OCI-LY1 (cell line): ENCODE measurements around the gene CDC42BPA.
"Not testable (repeated sequence)": the region's sequence is repeated elsewhere in the genome, so short reads cannot be mapped to it uniquely, and the experiment has no call there.

Experiments used
- H2AFZ ChIP-seq: fragments of 200-600 bp; sonication (generic), shearing (Covaris generic); 2 replicates; pipeline ENCODE4 v1.6.0; 2014; ENCODE audit warnings: antibody characterized with exemption, mild to moderate bottlenecking, low read length
- H3F3A ChIP-seq: fragments of 200-600 bp; sonication (generic), shearing (Covaris generic); 2 replicates; pipeline ENCODE4 v1.6.0; 2014; ENCODE audit warnings: mild to moderate bottlenecking, antibody characterized with exemption, low read length, moderate library complexity; ENCODE audit not compliant: insufficient read depth
- H3K27ac ChIP-seq: fragments of 200-600 bp; sonication (generic); 2 replicates; pipeline ENCODE4 v1.5.1; 2014; ENCODE audit warnings: low read length, mixed run types, mild to moderate bottlenecking, low read depth; ENCODE audit not compliant: poor library complexity, severe bottlenecking
- H3K27me3 ChIP-seq: fragments of 200-600 bp; sonication (generic); 2 replicates; pipeline ENCODE4 v1.6.0; 2014; ENCODE audit warnings: antibody characterized with exemption, mild to moderate bottlenecking, low read length, moderate library complexity; ENCODE audit not compliant: insufficient read depth
- H3K36me3 ChIP-seq: fragments of 200-600 bp; sonication (generic); 2 replicates; pipeline ENCODE4 v1.6.1; 2014; ENCODE audit warnings: mild to moderate bottlenecking, antibody characterized with exemption, low read length, moderate library complexity, mixed read lengths; ENCODE audit not compliant: insufficient read depth
- H3K4me1 ChIP-seq: fragments of 200-600 bp; sonication (generic); 2 replicates; pipeline ENCODE4 v1.5.1; 2014; ENCODE audit warnings: mild to moderate bottlenecking, low read length, moderate library complexity; ENCODE audit not compliant: insufficient read depth, severe bottlenecking
- H3K4me2 ChIP-seq: fragments of 200-600 bp; sonication (generic), shearing (Covaris generic); 2 replicates; pipeline ENCODE4 v1.6.1; 2014; ENCODE audit warnings: low read length
- H3K4me3 ChIP-seq: fragments of 200-600 bp; sonication (generic); 2 replicates; pipeline ENCODE4 v1.5.1; 2014; ENCODE audit warnings: low read length, low read depth, mild to moderate bottlenecking, mixed read lengths; ENCODE audit not compliant: poor library complexity, severe bottlenecking
- H3K79me2 ChIP-seq: fragments of 200-600 bp; shearing (Covaris generic); 2 replicates; pipeline ENCODE4 v1.6.1; 2016; ENCODE audit warnings: mixed run types, low read length, mixed read lengths; ENCODE audit not compliant: insufficient read depth
- H3K9ac ChIP-seq: fragments of 200-600 bp; sonication (generic), shearing (Covaris generic); 2 replicates; pipeline ENCODE4 v1.6.1; 2014; ENCODE audit warnings: mild to moderate bottlenecking, low read length, mixed read lengths
- H3K9me2 ChIP-seq: fragments of 200-600 bp; sonication (generic), shearing (Covaris generic); 2 replicates; pipeline ENCODE4 v1.6.1; 2014; ENCODE audit warnings: low read depth, mild to moderate bottlenecking, low read length, mixed read lengths
- H3K9me3 ChIP-seq: fragments of 200-600 bp; shearing (Covaris generic); 2 replicates; pipeline ENCODE4 v1.6.1; 2014; ENCODE audit warnings: low read length, mixed read lengths
- H4K20me1 ChIP-seq: fragments of 200-600 bp; sonication (generic), shearing (Covaris generic); 2 replicates; pipeline ENCODE4 v1.6.0; 2016; ENCODE audit warnings: mild to moderate bottlenecking, low read length; ENCODE audit not compliant: insufficient read depth
- EZH2 ChIP-seq: fragments of 200-600 bp; sonication (generic), shearing (Covaris generic); IDR thresholded peaks from 2 replicates; pipeline ENCODE4 v1.8.0; 2017; ENCODE audit warnings: borderline replicate concordance, mixed run types, mild to moderate bottlenecking, antibody characterized with exemption, low read length, moderate library complexity, mixed read lengths
- TF ChIP-seq, protein P1 (sequence below): fragments of 200-600 bp; sonication (generic), shearing (Covaris generic); IDR thresholded peaks from 2 replicates; pipeline ENCODE4 v1.5.1; 2017; ENCODE audit warnings: mild to moderate bottlenecking, antibody characterized with exemption, low read length, moderate library complexity, mixed read lengths

The CDC42BPA gene

GRCh38 chr1:227240983-227241382 is 77.3 kb downstream of the CDC42BPA start:
- no peak overlapping the region for H3K4me3 ChIP-seq
- H4K20me1 ChIP-seq: no peaks in the 10 kb centered on the region
- H3K9ac ChIP-seq: no peak overlapping the region
- H3K79me2 ChIP-seq: no peaks in the 10 kb centered on the region
- H3K4me1 ChIP-seq: no peaks in the 10 kb centered on the region
- no peaks in the 10 kb centered on the region for H3K36me3 ChIP-seq
- no peak overlapping the region for H3K4me2 ChIP-seq
- TF ChIP-seq EZH2: no peak
- TF ChIP-seq, protein P1, sequence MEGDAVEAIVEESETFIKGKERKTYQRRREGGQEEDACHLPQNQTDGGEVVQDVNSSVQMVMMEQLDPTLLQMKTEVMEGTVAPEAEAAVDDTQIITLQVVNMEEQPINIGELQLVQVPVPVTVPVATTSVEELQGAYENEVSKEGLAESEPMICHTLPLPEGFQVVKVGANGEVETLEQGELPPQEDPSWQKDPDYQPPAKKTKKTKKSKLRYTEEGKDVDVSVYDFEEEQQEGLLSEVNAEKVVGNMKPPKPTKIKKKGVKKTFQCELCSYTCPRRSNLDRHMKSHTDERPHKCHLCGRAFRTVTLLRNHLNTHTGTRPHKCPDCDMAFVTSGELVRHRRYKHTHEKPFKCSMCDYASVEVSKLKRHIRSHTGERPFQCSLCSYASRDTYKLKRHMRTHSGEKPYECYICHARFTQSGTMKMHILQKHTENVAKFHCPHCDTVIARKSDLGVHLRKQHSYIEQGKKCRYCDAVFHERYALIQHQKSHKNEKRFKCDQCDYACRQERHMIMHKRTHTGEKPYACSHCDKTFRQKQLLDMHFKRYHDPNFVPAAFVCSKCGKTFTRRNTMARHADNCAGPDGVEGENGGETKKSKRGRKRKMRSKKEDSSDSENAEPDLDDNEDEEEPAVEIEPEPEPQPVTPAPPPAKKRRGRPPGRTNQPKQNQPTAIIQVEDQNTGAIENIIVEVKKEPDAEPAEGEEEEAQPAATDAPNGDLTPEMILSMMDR: no peak
- H3K9me3 ChIP-seq: no peaks in the 10 kb centered on the region
- H2AFZ ChIP-seq: no peak overlapping the region
- H3K27me3 ChIP-seq: no peaks in the 10 kb centered on the region
- H3K27ac ChIP-seq: no peak overlapping the region
- no peaks in the 10 kb centered on the region for H3K9me2 ChIP-seq
- no peaks in the 10 kb centered on the region for H3F3A ChIP-seq

- no peak for TF ChIP-seq EZH2
- TF ChIP-seq, protein P1: peak; percentile 55; the same call in 1 of the 2 replicates
- no peaks in the 10 kb centered on the region for H3K36me3 ChIP-seq
- H2AFZ ChIP-seq: no peak overlapping the region
- no peak overlapping the region for H3K4me3 ChIP-seq
- no peaks in the 10 kb centered on the region for H3K79me2 ChIP-seq
- H3K9me2 ChIP-seq: no peaks in the 10 kb centered on the region
- H3K9ac ChIP-seq: no peak overlapping the region
- H3K4me2 ChIP-seq: no peak overlapping the region
- H3K27ac ChIP-seq: no peak overlapping the region
- H4K20me1 ChIP-seq: no peaks in the 10 kb centered on the region
- H3K27me3 ChIP-seq: no peaks in the 10 kb centered on the region
- H3F3A ChIP-seq: no peaks in the 10 kb centered on the region
- no peaks in the 10 kb centered on the region for H3K4me1 ChIP-seq
- no peaks in the 10 kb centered on the region for H3K9me3 ChIP-seq
Measured at GRCh38 chr1:227234998-227235405, 83.3 kb downstream of the CDC42BPA start.

- H3K27me3 ChIP-seq, H3K9ac ChIP-seq, H3K79me2 ChIP-seq, H3K9me3 ChIP-seq, H3K9me2 ChIP-seq, H3K36me3 ChIP-seq, H3F3A ChIP-seq, H4K20me1 ChIP-seq, H3K4me2 ChIP-seq, H3K4me1 ChIP-seq, H3K27ac ChIP-seq, H2AFZ ChIP-seq, H3K4me3 ChIP-seq: not testable (repeated sequence)
Measured at GRCh38 chr1:227231128-227231527, 87.2 kb downstream of the CDC42BPA start.

- Histone ChIP-seq H3K9me2 (no peaks in the 10 kb centered on the region), H3K9ac (no peak overlapping the region), H3K36me3 (no peaks in the 10 kb centered on the region), H3K27me3 (no peaks in the 10 kb centered on the region), H4K20me1 (no peaks in the 10 kb centered on the region), H3K79me2 (no peaks in the 10 kb centered on the region), H3K9me3 (no peaks in the 10 kb centered on the region), H3K4me3 (no peak overlapping the region), H3F3A (no peaks in the 10 kb centered on the region), H3K4me2 (no peak overlapping the region), H3K4me1 (no peaks in the 10 kb centered on the region), H3K27ac (no peak overlapping the region), H2AFZ (no peak overlapping the region)
- TF ChIP-seq, protein P1: no peak
- no peak for TF ChIP-seq EZH2
Measured at GRCh38 chr1:227228201-227228600, 90.1 kb downstream of the CDC42BPA start.
